ENCODE data around the gene IFNA6.

GRCh38 chr9:21336457-21336856, 14.2 kb downstream of the IFNA6 start:
- TF ChIP-seq POLR2AphosphoS5 (IDR thresholded peaks at IDR 0.05; ENCODE audit: low read depth, low read length) = no peak
- TF ChIP-seq POLR2A (IDR thresholded peaks at IDR 0.05; ENCODE audit: low read depth, low read length) = no peak

All from GM12891 (cell line).